Ovary (tissue), 9 donors: Measurements from ENCODE around the gene UBC. TPM values are rescaled to one million over a fixed set of nuclear protein-coding genes. Genes with fewer than 3 reads are reported as not detected.

Experiments used
- DNase-seq, 5 donors: peaks; one replicate each; pipeline ENCODE4 v3.0.0-alpha.2; 2019 to 2020
- H3K27ac ChIP-seq, 2 donors: fragments of 200-600 bp; one replicate each; pipeline versions ENCODE4 v1.5.1 to v1.8.0; 2019 to 2022
- H3K27me3 ChIP-seq: fragments of 200-600 bp; one replicate; pipeline ENCODE4 v1.8.0; 2022
- H3K36me3 ChIP-seq: fragments of 200-600 bp; sonication (generic); one replicate; pipeline ENCODE4 v1.5.1; 2019
- H3K4me1 ChIP-seq: one replicate; pipeline ENCODE4 v1.8.1; 2013; ENCODE audit warnings: mild to moderate bottlenecking, moderate library complexity; ENCODE audit not compliant: insufficient read depth
- H3K4me3 ChIP-seq: fragments of 200-600 bp; sonication (generic); one replicate; pipeline ENCODE4 v1.5.1; 2017
- H3K9me3 ChIP-seq, 2 donors: fragments of 200-600 bp in 1 of 2; sonication (generic) in 1 of 2; one replicate each; pipeline versions ENCODE4 v1.5.1 to v1.8.1; 2013 to 2019; ENCODE audit warnings: mild to moderate bottlenecking in 1 of 2, moderate library complexity in 1 of 2
- CTCF ChIP-seq, 3 donors: fragments of 450-650 bp in 2 of 3; fragments of 200-600 bp in 1 of 3; IDR thresholded peaks; one replicate each; pipeline versions ENCODE4 v1.5.1 to v1.8.0; 2016 to 2022; ENCODE audit warnings: antibody characterized with exemption in 3 of 3, mild to moderate bottlenecking in 1 of 3
- EP300 ChIP-seq: sonication (generic); formaldehyde crosslinking; IDR thresholded peaks from one replicate; pipeline ENCODE4 v1.6.1; 2017; ENCODE audit warnings: antibody characterized with exemption
- POLR2A ChIP-seq: fragments of 450-650 bp; IDR thresholded peaks from one replicate; pipeline ENCODE4 v1.6.1; 2017; ENCODE audit warnings: antibody characterized with exemption, mild to moderate bottlenecking, moderate library complexity
- WGBS, 3 donors: extraction: QIAGEN DNeasy Blood & Tissue Kit in 1 of 3; methylation state at CpG; one replicate each; pipeline versions ENCODE4 v1.1.5 to v1.1.7; 2013 to 2017; 5-methylcytosine and 5-hydroxymethylcytosine counted together
- intact Hi-C, 4 donors: fragments of 100-400 bp; cut with DNase I; formaldehyde crosslinking; loops; one replicate each; pipeline versions ENCODE4 v1.11.0 to v1.15.1; 2022 to 2023
- polyA plus RNA-seq, 2 donors: library from polyadenylated mRNA; stranded (reverse); fragments of 200-250 nt in 1 of 2; fragments of 350-450 nt in 1 of 2; fragmentation: Illumina TruSeq in 1 of 2; extraction: RNeasy Lipid Tissue Mini Kit (QIAGEN cat#74804) in 1 of 2; gene quantifications; one replicate each; pipeline ENCODE4 v1.2.3, GENCODE V29; 2013 to 2014
- total RNA-seq, 7 donors: library from RNA; depleted of rRNA in 2 of 7; stranded (reverse); fragments of >200 nt in 2 of 7; fragmentation: NEBNext Ultra II Directional in 3 of 7; extraction: Animal tissue kit (Norgen Biotek cat#: 25700) in 3 of 7; gene quantifications; one replicate each; pipeline versions ENCODE4 v1.1.0 to v1.2.4, GENCODE V29; 2016 to 2023
- donor health status: DM: no; HTN: no; CAD: no; lungs with moderate emphysema.
- donor health status: DM: no; HTN: no; CAD: no.
- donor health status: Bipolar disorder and iron deficiency.
- donor health status: DM: yes; HTN: yes; CAD: no.
- donor health status: DM: no; HTN: no; CAD: no.
- donor health status: DM: yes; HTN: yes; CAD: no.

UBC gene
- total and polyA plus RNA-seq, 9 donors = 775 to 1,330 (median 837) TPM

GRCh38 chr12:124930586-124930985 is 16.1 kb upstream of the UBC start:
- no peak for DNase-seq
- Histone ChIP-seq H3K27me3 (no peaks in the 10 kb centered on the region), H3K36me3 (no peaks in the 10 kb centered on the region), H3K4me1 (no peaks in the 10 kb centered on the region), H3K4me3 (no peak overlapping the region), H3K9me3 (no peaks in the 10 kb centered on the region), H3K27ac (no peak overlapping the region)
- intact Hi-C loops = no loop called here
- TF ChIP-seq CTCF (IDR thresholded peaks at IDR 0.05) (no peak), EP300 (no peak), POLR2A (no peak)

GRCh38 chr12:124929649-124930419 is 15.4 kb upstream of the UBC start:
- H3K27ac ChIP-seq = no peak overlapping the region
- no peaks in the 10 kb centered on the region for H3K36me3 ChIP-seq
- no peak overlapping the region for H3K4me3 ChIP-seq
- no peak for DNase-seq
- TF ChIP-seq POLR2A = no peak
- no peak for TF ChIP-seq EP300
- no peak for TF ChIP-seq CTCF (IDR thresholded peaks at IDR 0.05)
- no peaks in the 10 kb centered on the region for H3K27me3 ChIP-seq
- H3K4me1 ChIP-seq = no peaks in the 10 kb centered on the region
- H3K9me3 ChIP-seq = no peaks in the 10 kb centered on the region
- intact Hi-C loops = no loop called here
- 88 to 89% (median 89%) methylated on average over 9 of the region's 9 CpGs for WGBS, 3 donors

- Histone ChIP-seq H3K4me1 (no peaks in the 10 kb centered on the region), H3K27me3 (no peaks in the 10 kb centered on the region), H3K9me3 (no peaks in the 10 kb centered on the region), H3K27ac (no peak overlapping the region), H3K36me3 (no peaks in the 10 kb centered on the region), H3K4me3 (no peak overlapping the region)
- intact Hi-C loops = no loop called here
- no peak for DNase-seq
- 81 to 86% (median 85%) methylated on average over 11 of the region's 11 CpGs for WGBS, 3 donors
- TF ChIP-seq EP300 (no peak), POLR2A (no peak), CTCF (IDR thresholded peaks at IDR 0.05) (no peak)
Measured at GRCh38 chr12:124928912-124929530, 14.6 kb upstream of the UBC start.

GRCh38 chr12:124928095-124928911 is 13.9 kb upstream of the UBC start:
- no peaks in the 10 kb centered on the region for H3K4me1 ChIP-seq
- DNase-seq = peak; percentile 77 to 89 (median 84)
- peak overlapping the region; percentile 84 to 93 for H3K27ac ChIP-seq
- intact Hi-C loops = no loop called here
- H3K9me3 ChIP-seq = no peaks in the 10 kb centered on the region
- TF ChIP-seq EP300 = peak; percentile 89
- no peak for TF ChIP-seq POLR2A
- 9 to 15% (median 10%) methylated on average over 33 to 36 of the region's 36 CpGs for WGBS, 3 donors
- no peaks in the 10 kb centered on the region for H3K27me3 ChIP-seq
- no peaks in the 10 kb centered on the region for H3K36me3 ChIP-seq
- H3K4me3 ChIP-seq = peak overlapping the region; percentile 56
